Gastroesophageal sphincter (tissue), 4 donors: ENCODE results near the gene KRCC1. TPM values are rescaled to one million over a fixed set of nuclear protein-coding genes. Genes with fewer than 3 reads are reported as not detected.
A peak's percentile ranks its signal among the peaks of the same experiment; 100 is the strongest.

Experiments
- ATAC-seq: fragments of 150-250 bp; one replicate; pipeline ENCODE4 v1.9.1; 2016; ENCODE audit warnings: mild to moderate bottlenecking, moderate library complexity
- H3K27ac ChIP-seq, 4 donors: fragments of 200-600 bp; sonication (generic) in 3 of 4; 1 replicate in 3 of 4; 2 replicates in 1 of 4; pipeline ENCODE4 v1.5.1; 2016 to 2019
- H3K27me3 ChIP-seq: fragments of 200-600 bp; sonication (generic); one replicate; pipeline ENCODE4 v1.5.1; 2019
- H3K36me3 ChIP-seq, 2 donors: fragments of 200-600 bp; sonication (generic); one replicate each; pipeline ENCODE4 v1.5.1; 2019; ENCODE audit warnings: control low read depth in 1 of 2
- H3K4me1 ChIP-seq, 3 donors: fragments of 200-600 bp; sonication (generic); 1 replicate in 2 of 3; 2 replicates in 1 of 3; pipeline ENCODE4 v1.5.1; 2016 to 2019; ENCODE audit warnings: control low read depth in 2 of 3
- H3K4me3 ChIP-seq, 2 donors: fragments of 200-600 bp; sonication (generic); one replicate each; pipeline ENCODE4 v1.5.1; 2019; ENCODE audit warnings: mild to moderate bottlenecking in 1 of 2, moderate library complexity in 1 of 2
- H3K9me3 ChIP-seq, 3 donors: fragments of 200-600 bp; sonication (generic); one replicate each; pipeline ENCODE4 v1.5.1; 2017 to 2019; ENCODE audit warnings: control low read depth in 2 of 3
- CTCF ChIP-seq, 4 experiments: fragments of 200-600 bp in 2 of 4; fragments of 450-650 bp in 2 of 4; sonication (generic) in 1 of 4; IDR thresholded peaks; one replicate each; pipeline ENCODE4 v1.5.1; 2017 to 2019; ENCODE audit warnings: antibody characterized with exemption in 4 of 4, mild to moderate bottlenecking in 2 of 4, moderate library complexity in 2 of 4
- EP300 ChIP-seq: sonication (generic); formaldehyde crosslinking; IDR thresholded peaks from one replicate; pipeline ENCODE4 v1.6.1; 2017; ENCODE audit warnings: antibody characterized with exemption, mild to moderate bottlenecking
- POLR2A ChIP-seq, 2 donors: fragments of 450-650 bp; IDR thresholded peaks; one replicate each; pipeline ENCODE4 v1.6.1; 2017; ENCODE audit warnings: antibody characterized with exemption in 2 of 2, mild to moderate bottlenecking in 2 of 2, moderate library complexity in 1 of 2
- POLR2AphosphoS5 ChIP-seq: sonication (generic); formaldehyde crosslinking; IDR thresholded peaks from one replicate; pipeline ENCODE4 v1.6.1; 2017; ENCODE audit warnings: antibody characterized with exemption
- WGBS, 2 donors: methylation state at CpG; one replicate each; pipeline ENCODE4 v1.1.5; 2018; ENCODE audit warnings: low coverage in 1 of 2; 5-methylcytosine and 5-hydroxymethylcytosine counted together
- total RNA-seq, 4 donors: library from RNA; depleted of rRNA; stranded (reverse); fragments of >200 nt; gene quantifications; one replicate each; pipeline ENCODE4 v1.1.0, GENCODE V29; 2016

The KRCC1 gene
- total RNA-seq, 4 donors from 2014 or later, result 28.3 to 45.3 (median 32.9) TPM

- WGBS, 2 donors, result 32 to 33% methylated on average over 3 of the region's 3 CpGs
- no peak for TF ChIP-seq EP300
- no peak for TF ChIP-seq CTCF (IDR thresholded peaks at IDR 0.05)
- TF ChIP-seq POLR2A (IDR thresholded peaks at IDR 0.05), result no peak
- no peak for TF ChIP-seq POLR2AphosphoS5
- no peaks in the 10 kb centered on the region for H3K27me3 ChIP-seq
- no peak overlapping the region for H3K27ac ChIP-seq
- H3K36me3 ChIP-seq, result no peaks in the 10 kb centered on the region
- ATAC-seq, result no peak
- no peaks in the 10 kb centered on the region for H3K4me1 ChIP-seq
- peaks cover 0 to 5% (median 0%) of the 10 kb centered on the region in 3 donors for H3K9me3 ChIP-seq
- H3K4me3 ChIP-seq, result no peak overlapping the region
Measured at GRCh38 chr2:88078643-88079172, 23.1 kb upstream of the KRCC1 start.

GRCh38 chr2:88077080-88077479 lies 21.5 kb upstream of the KRCC1 start:
- Histone ChIP-seq H3K27me3 (no peaks in the 10 kb centered on the region), H3K4me3 (no peak overlapping the region), H3K36me3 (no peaks in the 10 kb centered on the region), H3K9me3 (peaks cover 0 to 5% (median 0%) of the 10 kb centered on the region in 3 donors), H3K4me1 (no peaks in the 10 kb centered on the region), H3K27ac (no peak overlapping the region)
- ATAC-seq, result no peak
- TF ChIP-seq POLR2AphosphoS5 (no peak), POLR2A (IDR thresholded peaks at IDR 0.05) (no peak), CTCF (IDR thresholded peaks at IDR 0.05) (no peak), EP300 (no peak)
- 30 to 35% methylated on average over 2 to 3 of the region's 8 CpGs for WGBS, 2 donors

- Histone ChIP-seq H3K27me3 (peaks cover 2% of the 10 kb centered on the region), H3K27ac (peak overlapping the region in 2 of 4 donors; percentile 7 to 27), H3K4me1 (no peaks in the 10 kb centered on the region), H3K36me3 (no peaks in the 10 kb centered on the region), H3K9me3 (peaks cover 0 to 5% (median 0%) of the 10 kb centered on the region in 3 donors), H3K4me3 (no peak overlapping the region)
- peak; percentile 48 for ATAC-seq
- TF ChIP-seq POLR2AphosphoS5 (no peak), EP300 (no peak), CTCF (IDR thresholded peaks at IDR 0.05) (no peak), POLR2A (IDR thresholded peaks at IDR 0.05) (no peak)
- 35 to 37% methylated on average over 4 of the region's 4 CpGs for WGBS, 2 donors
Measured at GRCh38 chr2:88074854-88075292, 19.3 kb upstream of the KRCC1 start.

- H3K27ac ChIP-seq, result peak overlapping the region in 1 of 4 donors; percentile 27
Measured at GRCh38 chr2:88074150-88074549, 18.6 kb upstream of the KRCC1 start.

More at GRCh38 chr2:88074150-88074549, 18.6 kb upstream of the KRCC1 start:
- Histone ChIP-seq H3K36me3 (no peaks in the 10 kb centered on the region), H3K27me3 (peaks cover 10% of the 10 kb centered on the region), H3K9me3 (peaks cover 0 to 5% (median 0%) of the 10 kb centered on the region in 3 donors), H3K4me3 (no peak overlapping the region), H3K4me1 (no peaks in the 10 kb centered on the region)
- no peak for ATAC-seq
- TF ChIP-seq CTCF (IDR thresholded peaks at IDR 0.05) (no peak), EP300 (no peak), POLR2AphosphoS5 (no peak), POLR2A (IDR thresholded peaks at IDR 0.05) (no peak)
